HG03039 (cell line): Measurements from ENCODE around the gene PDE3A.

Experiments used
- ATAC-seq: cut with Tn5 transposase; IDR thresholded peaks from one replicate; pipeline ENCODE4 v1.9.1; 2021; ENCODE audit warnings: mild to moderate bottlenecking, moderate library complexity; ENCODE audit not compliant: unreplicated experiment

Gene PDE3A

DNA sequence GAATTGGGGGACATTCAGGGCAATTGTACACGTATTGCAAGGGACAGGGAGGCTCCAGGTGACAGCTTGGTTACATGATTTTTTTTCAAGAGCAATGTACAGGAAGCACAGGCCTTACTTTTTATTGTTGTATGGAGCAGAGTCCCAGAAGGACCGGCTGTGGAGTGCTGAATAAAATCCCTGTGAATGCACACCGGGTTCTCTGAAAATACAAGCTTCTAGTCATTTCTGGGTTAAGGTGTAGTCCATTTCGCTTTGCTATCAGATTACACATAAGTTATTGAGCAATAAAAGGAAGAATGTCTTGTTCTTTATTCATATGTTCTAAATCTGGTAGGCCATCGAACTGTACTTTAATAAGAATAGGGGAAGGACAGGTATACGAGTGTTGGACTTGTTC is 52.2 kb downstream of the PDE3A start:
- no peak for ATAC-seq

GRCh38 chr12:20421421-20421820 is 53.1 kb downstream of the PDE3A start:
- ATAC-seq = no peak

DNA sequence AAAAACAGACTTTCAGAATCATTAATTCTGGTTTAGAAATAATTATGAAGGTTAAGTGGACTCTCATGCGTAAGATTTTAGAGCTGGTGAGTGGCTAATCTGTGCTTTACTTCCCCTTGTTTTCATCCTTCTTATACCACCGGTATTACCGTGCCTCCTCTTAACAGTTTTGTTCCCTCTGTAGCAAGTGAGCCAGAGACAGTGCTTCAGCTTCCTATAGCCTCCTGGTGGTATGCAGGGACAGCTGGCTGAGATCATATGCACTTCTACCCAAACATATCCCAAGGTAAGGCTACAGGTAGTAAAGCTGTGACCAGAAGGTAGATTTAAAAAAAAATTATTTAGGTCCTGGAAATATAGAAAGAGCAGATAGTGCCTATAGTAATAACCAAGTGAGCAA is 55.2 kb downstream of the PDE3A start:
- ATAC-seq = no peak

DNA sequence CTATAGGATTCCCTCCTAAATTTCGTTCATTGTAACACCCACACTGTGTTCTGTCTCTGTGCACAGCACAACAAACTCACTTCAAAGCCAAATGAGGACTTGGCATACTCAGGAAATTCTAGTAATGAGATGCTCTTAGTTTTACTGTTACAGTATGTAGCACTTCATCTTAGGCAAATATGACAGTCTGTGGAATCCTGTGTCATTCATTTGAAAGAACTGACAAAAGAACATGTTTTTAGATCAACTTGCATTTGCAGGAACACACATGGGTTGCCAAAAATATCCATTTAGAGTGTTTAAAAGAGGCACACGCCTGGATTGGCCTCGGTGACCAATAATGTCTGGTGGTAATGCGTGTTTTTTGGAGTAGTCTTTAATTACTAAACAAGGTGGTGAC is 56.5 kb downstream of the PDE3A start:
- ATAC-seq = no peak

DNA sequence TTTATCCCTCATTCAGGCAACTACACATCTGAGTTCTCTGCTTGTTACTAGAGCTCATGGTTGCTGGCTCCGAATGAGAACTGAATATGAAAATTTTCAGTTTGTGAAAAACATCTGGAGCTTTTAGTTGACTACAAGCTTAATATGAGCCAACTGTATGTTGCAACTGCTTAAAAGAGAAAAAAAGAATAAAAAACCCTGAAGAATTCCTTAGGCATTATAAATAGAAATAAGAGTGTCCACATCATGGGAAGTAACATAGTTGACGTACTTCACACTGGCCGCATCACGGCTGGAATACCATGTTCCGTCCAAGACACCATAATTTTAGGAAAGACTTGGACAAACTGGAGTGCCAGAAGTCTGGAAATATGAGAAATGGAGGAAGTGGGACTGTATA is 57.9 kb downstream of the PDE3A start:
- ATAC-seq = no peak

GRCh38 chr12:20426957-20427356 is 58.6 kb downstream of the PDE3A start:
- no peak for ATAC-seq

GRCh38 chr12:20429852-20430251 is 61.5 kb downstream of the PDE3A start:
- ATAC-seq = no peak

DNA sequence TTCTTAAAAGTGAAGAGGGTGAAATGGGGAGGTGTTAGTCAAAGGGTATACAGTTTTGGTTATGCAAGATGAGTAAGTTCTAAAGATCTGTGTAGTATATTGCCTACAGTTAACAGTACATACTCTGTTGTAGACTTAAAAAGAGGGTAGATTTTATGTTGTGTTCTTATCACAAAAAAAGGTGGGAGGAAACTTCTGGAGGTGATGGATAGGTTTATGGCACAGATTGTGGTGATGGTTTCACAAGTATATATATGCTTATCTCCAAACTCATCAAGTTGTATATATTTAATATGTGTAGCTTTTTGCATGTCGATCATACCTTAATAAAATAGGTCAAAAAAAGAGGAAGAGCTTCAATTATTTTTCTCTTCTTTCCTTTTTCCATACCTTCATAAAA is 64.0 kb downstream of the PDE3A start:
- ATAC-seq = no peak

GRCh38 chr12:20434996-20435395 is 66.7 kb downstream of the PDE3A start:
- no peak for ATAC-seq

GRCh38 chr12:20436316-20436715 is 68.0 kb downstream of the PDE3A start:
- no peak for ATAC-seq

- ATAC-seq = no peak
These were observed 70.0 kb downstream of the PDE3A start for GRCh38 chr12:20438299-20438779.

GRCh38 chr12:20439626-20440025 is 71.3 kb downstream of the PDE3A start:
- no peak for ATAC-seq

DNA sequence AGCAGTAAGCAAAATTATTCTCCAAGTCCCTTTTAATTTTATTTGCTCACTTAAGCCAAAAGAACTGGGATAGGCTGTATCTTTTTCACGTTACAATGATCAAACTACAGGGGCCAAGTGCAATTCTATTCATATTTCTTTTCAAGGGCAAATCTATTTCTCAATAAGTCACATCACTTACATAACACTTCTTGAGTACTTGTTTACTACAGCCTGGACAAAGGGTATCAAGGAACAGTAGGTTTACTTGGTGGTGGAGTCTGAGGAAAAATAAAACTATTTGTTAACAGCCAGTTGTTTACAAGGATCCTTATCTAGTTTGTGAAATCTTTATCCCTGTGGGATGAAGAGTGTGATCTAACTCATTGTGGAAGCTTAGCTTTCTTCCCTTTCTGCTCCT is 72.1 kb downstream of the PDE3A start:
- ATAC-seq = no peak

- ATAC-seq = no peak
These were observed 74.0 kb downstream of the PDE3A start for GRCh38 chr12:20442322-20442721.

DNA sequence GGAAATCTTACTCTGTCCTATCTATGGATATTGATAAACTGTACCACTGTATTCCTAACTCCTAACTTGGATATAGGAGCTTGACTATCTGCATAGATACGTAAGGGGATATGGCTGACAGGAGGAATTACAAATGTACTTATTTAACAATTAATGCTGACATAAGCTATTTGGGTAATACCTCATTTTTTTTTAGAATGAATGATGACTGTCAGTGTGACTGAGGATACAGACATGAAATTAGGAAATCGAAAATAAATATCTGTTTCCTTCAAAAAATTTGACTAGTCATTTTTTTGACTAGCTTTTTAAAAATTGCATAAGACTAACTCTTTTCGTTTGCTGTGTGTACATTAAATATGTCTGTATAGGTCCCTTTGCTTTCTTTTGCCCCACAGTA is 74.9 kb downstream of the PDE3A start:
- no peak for ATAC-seq

- no peak for ATAC-seq
These were observed 75.5 kb downstream of the PDE3A start for GRCh38 chr12:20443792-20444191.

- no peak for ATAC-seq
These were observed 76.3 kb downstream of the PDE3A start for GRCh38 chr12:20444595-20445170.

DNA sequence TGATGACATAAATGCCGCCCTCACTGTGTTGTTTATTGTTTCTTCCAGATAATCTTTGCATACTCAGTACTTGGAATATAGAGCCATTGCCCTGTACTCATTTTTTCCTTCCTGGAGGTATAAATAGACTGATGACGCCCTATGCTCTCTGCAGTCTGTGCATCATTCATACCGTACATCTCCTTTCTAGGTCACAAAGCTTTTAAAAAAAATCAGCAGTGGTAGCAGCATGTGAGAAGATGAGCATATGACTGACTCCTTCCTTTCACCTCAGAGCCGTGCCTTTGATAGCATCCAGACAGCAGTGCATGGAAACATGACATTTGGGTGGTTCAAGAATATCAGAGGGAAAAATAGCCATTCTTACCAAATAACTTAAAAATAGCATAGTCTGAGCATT is 77.3 kb downstream of the PDE3A start:
- ATAC-seq = no peak

GRCh38 chr12:20446836-20447235 is 78.5 kb downstream of the PDE3A start:
- no peak for ATAC-seq

- no peak for ATAC-seq
These were observed 80.4 kb downstream of the PDE3A start for GRCh38 chr12:20448781-20449180.

GRCh38 chr12:20450591-20451180 is 82.3 kb downstream of the PDE3A start:
- ATAC-seq = no peak

DNA sequence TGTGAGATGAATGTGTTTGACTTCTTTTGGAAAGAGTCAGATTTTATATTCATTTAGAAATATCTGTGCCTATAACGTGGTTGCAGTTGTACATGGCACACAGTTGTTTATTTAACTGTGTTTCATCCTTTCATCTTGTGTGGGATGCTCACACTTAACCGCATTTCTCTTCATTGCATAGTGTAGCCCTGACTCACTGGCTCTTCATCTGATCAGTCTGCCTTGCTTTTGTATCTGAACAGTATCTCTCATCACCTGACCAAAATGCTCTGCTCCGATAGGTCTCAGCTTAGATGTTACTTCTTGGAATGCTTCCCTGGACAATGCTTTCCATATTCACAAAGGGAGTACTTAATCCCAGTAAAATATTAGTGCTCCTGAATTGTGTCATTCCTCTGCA is 83.4 kb downstream of the PDE3A start:
- ATAC-seq = no peak

DNA sequence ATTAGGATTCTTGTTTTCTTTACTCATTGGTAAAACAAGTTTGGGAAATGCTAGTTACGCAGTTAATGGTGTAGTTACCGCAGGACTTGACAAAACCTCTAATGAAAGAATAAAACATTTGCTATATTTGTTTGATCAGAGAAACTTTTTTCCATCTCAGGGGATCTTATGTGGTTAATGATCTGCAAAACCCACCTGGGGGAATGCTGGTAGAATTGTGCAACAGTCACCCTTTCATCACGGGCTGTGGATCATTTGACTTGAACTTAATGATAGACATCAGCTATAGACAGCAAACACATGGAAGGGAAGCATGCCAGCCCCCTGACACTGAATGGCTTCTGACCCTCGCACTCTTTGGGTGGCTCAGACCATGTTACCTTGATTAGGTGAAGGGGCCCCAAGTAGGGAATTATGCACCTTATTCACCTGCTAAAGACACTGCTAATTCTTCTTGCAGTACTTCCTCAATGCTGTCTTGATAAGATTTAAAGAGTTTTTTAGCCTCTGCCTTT is 84.2 kb downstream of the PDE3A start:
- ATAC-seq = no peak
